Measurements from ENCODE around the gene SYT4. TPM values are rescaled to one million over a fixed set of nuclear protein-coding genes. Genes with fewer than 3 reads are reported as not detected.

Gene SYT4
- polyA plus RNA-seq, 1 donor (not counting 4 experiments of a cell fraction or from before 2014, with no cell fraction given), result not detected

DNA sequence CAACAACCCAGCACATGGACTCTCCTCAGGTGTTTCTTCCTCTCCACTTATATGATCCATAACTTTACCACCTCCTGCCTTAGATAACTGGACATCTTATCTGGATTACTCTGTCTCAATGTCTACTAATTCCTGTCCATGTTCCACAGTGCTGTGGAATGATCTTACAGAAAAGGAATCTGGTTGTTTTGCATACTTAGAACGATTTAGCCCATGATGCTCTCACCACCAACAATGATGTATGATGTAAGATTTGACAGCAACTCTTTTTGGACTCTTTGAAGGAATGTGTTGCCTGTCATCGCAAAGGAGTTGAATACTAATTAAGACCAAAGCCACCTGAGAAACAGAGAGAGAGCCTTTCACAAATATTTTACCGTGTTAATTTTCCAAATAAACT, 37.7 kb upstream of the SYT4 start:
- H3K4me1 ChIP-seq (ENCODE audit: control insufficient read depth, extremely low read depth, insufficient read depth, low read length), result no peaks in the 10 kb centered on the region
- dilution Hi-C loops (cut with MboI; ENCODE audit: extremely low pct_ligation_motif_present, low sequenced_read_pairs), result no loop called here
- no peaks in the 10 kb centered on the region for H4K20me1 ChIP-seq (ENCODE audit: control insufficient read depth, extremely low read depth, insufficient read depth, low read length)
- H3K9me3 ChIP-seq (ENCODE audit: control insufficient read depth, low read depth, low read length), result no peaks in the 10 kb centered on the region
- no peak overlapping the region for H3K4me3 ChIP-seq (ENCODE audit: control insufficient read depth in 2 of 3, extremely low read depth in 1 of 3, insufficient read depth in 2 of 3, low read depth in 1 of 3, low read length in 3 of 3)
- H3K27ac ChIP-seq (ENCODE audit: control insufficient read depth, insufficient read depth, low read length), result no peak overlapping the region
- H3K4me2 ChIP-seq (ENCODE audit: control insufficient read depth, extremely low read depth, insufficient read depth, low read depth, low read length), result no peak overlapping the region
- H3K79me2 ChIP-seq (ENCODE audit: control insufficient read depth, insufficient read depth, low read length), result no peaks in the 10 kb centered on the region
- no peak overlapping the region for H2AFZ ChIP-seq (ENCODE audit: control insufficient read depth, low read length)
- H3K9ac ChIP-seq (ENCODE audit: control insufficient read depth, extremely low read depth, insufficient read depth, low read length), result no peak overlapping the region
- H3K36me3 ChIP-seq (ENCODE audit: control insufficient read depth in 2 of 2, extremely low read depth in 1 of 2, insufficient read depth in 2 of 2, low read length in 2 of 2), result no peaks in the 10 kb centered on the region
- FAIRE-seq (no peak), DNase-seq (ENCODE audit: low read depth, low spot score) (no peak)
- no peaks in the 10 kb centered on the region for H3K27me3 ChIP-seq (ENCODE audit: control insufficient read depth, extremely low read depth, insufficient read depth, low read length)
- no peaks in the 10 kb centered on the region for H3K9me1 ChIP-seq (ENCODE audit: control insufficient read depth, extremely low read depth, insufficient read depth, low read length)
- no peak for TF ChIP-seq EZH2 (IDR thresholded peaks at IDR 0.05; ENCODE audit: low read length)
- TF ChIP-seq, protein P1, sequence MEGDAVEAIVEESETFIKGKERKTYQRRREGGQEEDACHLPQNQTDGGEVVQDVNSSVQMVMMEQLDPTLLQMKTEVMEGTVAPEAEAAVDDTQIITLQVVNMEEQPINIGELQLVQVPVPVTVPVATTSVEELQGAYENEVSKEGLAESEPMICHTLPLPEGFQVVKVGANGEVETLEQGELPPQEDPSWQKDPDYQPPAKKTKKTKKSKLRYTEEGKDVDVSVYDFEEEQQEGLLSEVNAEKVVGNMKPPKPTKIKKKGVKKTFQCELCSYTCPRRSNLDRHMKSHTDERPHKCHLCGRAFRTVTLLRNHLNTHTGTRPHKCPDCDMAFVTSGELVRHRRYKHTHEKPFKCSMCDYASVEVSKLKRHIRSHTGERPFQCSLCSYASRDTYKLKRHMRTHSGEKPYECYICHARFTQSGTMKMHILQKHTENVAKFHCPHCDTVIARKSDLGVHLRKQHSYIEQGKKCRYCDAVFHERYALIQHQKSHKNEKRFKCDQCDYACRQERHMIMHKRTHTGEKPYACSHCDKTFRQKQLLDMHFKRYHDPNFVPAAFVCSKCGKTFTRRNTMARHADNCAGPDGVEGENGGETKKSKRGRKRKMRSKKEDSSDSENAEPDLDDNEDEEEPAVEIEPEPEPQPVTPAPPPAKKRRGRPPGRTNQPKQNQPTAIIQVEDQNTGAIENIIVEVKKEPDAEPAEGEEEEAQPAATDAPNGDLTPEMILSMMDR (optimal IDR thresholded peaks at IDR 0.05 in 1 of 3, IDR thresholded peaks at IDR 0.05 in 1 of 3, conservative IDR thresholded peaks at IDR 0.05 in 1 of 3; ENCODE audit: extremely low read depth in 1 of 3, insufficient read depth in 2 of 3, low read length in 3 of 3), result no peak

DNA sequence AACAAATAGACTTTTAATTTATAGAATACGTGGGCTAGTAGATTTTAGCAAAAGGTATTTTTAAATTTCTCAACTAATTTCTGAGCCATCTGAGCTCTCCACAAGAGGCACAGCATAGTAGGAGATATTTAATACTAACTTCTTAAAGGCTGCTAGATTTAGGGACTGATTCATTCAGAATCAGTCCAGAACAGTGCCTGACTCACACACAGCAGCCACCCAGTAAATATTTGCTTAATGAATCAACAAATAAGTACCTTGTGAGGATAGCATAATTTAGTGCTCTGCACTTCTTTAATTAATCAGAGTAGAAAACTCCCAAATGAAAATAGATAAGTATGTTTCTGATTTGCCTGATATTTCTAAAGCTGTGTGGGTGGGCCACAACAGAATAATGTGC, 35.6 kb upstream of the SYT4 start:
- Histone ChIP-seq H3K4me3 (ENCODE audit: control insufficient read depth in 2 of 3, extremely low read depth in 1 of 3, insufficient read depth in 2 of 3, low read depth in 1 of 3, low read length in 3 of 3) (no peak overlapping the region), H3K9me1 (ENCODE audit: control insufficient read depth, extremely low read depth, insufficient read depth, low read length) (no peaks in the 10 kb centered on the region), H2AFZ (ENCODE audit: control insufficient read depth, low read length) (no peak overlapping the region), H3K27me3 (ENCODE audit: control insufficient read depth, extremely low read depth, insufficient read depth, low read length) (no peaks in the 10 kb centered on the region), H3K36me3 (ENCODE audit: control insufficient read depth in 2 of 2, extremely low read depth in 1 of 2, insufficient read depth in 2 of 2, low read length in 2 of 2) (no peaks in the 10 kb centered on the region), H4K20me1 (ENCODE audit: control insufficient read depth, extremely low read depth, insufficient read depth, low read length) (no peaks in the 10 kb centered on the region), H3K9me3 (ENCODE audit: control insufficient read depth, low read depth, low read length) (no peaks in the 10 kb centered on the region), H3K9ac (ENCODE audit: control insufficient read depth, extremely low read depth, insufficient read depth, low read length) (no peak overlapping the region), H3K27ac (ENCODE audit: control insufficient read depth, insufficient read depth, low read length) (no peak overlapping the region), H3K4me2 (ENCODE audit: control insufficient read depth, extremely low read depth, insufficient read depth, low read depth, low read length) (no peak overlapping the region), H3K4me1 (ENCODE audit: control insufficient read depth, extremely low read depth, insufficient read depth, low read length) (no peaks in the 10 kb centered on the region), H3K79me2 (ENCODE audit: control insufficient read depth, insufficient read depth, low read length) (no peaks in the 10 kb centered on the region)
- TF ChIP-seq, protein P1 (optimal IDR thresholded peaks at IDR 0.05 in 1 of 3, IDR thresholded peaks at IDR 0.05 in 1 of 3, conservative IDR thresholded peaks at IDR 0.05 in 1 of 3; ENCODE audit: extremely low read depth in 1 of 3, insufficient read depth in 2 of 3, low read length in 3 of 3), result no peak
- TF ChIP-seq EZH2 (IDR thresholded peaks at IDR 0.05; ENCODE audit: low read length), result no peak
- DNase-seq (ENCODE audit: low read depth, low spot score) (no peak), FAIRE-seq (no peak)
- dilution Hi-C loops (cut with MboI; ENCODE audit: extremely low pct_ligation_motif_present, low sequenced_read_pairs), result no loop called here

Data from keratinocyte (primary cell).